Left lung (tissue), 10 donors: Measurements from ENCODE around the gene PRSS38. TPM values are rescaled to one million over a fixed set of nuclear protein-coding genes. Genes with fewer than 3 reads are reported as not detected.

Source experiments
- ATAC-seq: fragments of 200-7000 bp; cut with Tn5 transposase; one replicate; pipeline ENCODE4 v1.9.1; 2020; ENCODE audit warnings: moderate library complexity
- DNase-seq, 4 donors: peaks; one replicate each; pipeline ENCODE4 v3.0.0-alpha.2; 2013 to 2020
- H3K27ac ChIP-seq, 2 donors: fragments of 200-600 bp; sonication (generic) in 1 of 2; one replicate each; pipeline versions ENCODE4 v1.5.0 to v1.8.0; 2020 to 2021
- H3K27me3 ChIP-seq, 2 donors: fragments of 200-600 bp; sonication (generic) in 1 of 2; one replicate each; pipeline versions ENCODE4 v1.5.0 to v1.8.0; 2020 to 2021
- H3K36me3 ChIP-seq, 2 donors: fragments of 200-600 bp; sonication (generic) in 1 of 2; one replicate each; pipeline versions ENCODE4 v1.5.0 to v1.8.0; 2020 to 2021
- H3K4me1 ChIP-seq, 2 donors: fragments of 200-600 bp; one replicate each; pipeline ENCODE4 v1.8.0; 2021
- H3K4me3 ChIP-seq, 2 donors: fragments of 200-600 bp; sonication (generic) in 1 of 2; one replicate each; pipeline versions ENCODE4 v1.5.0 to v1.8.0; 2020 to 2021; ENCODE audit warnings: mild to moderate bottlenecking in 1 of 2
- H3K9me3 ChIP-seq, 2 donors: fragments of 200-600 bp; sonication (generic) in 1 of 2; one replicate each; pipeline versions ENCODE4 v1.5.0 to v1.8.0; 2020 to 2021
- CTCF ChIP-seq, 2 donors: fragments of 200-600 bp; sonication (generic) in 1 of 2; IDR thresholded peaks; one replicate each; pipeline versions ENCODE4 v1.5.0 to v1.8.0; 2021; ENCODE audit warnings: antibody characterized with exemption in 2 of 2
- intact Hi-C, 2 donors: fragments of 100-400 bp; cut with DNase I; formaldehyde crosslinking; loops; one replicate each; pipeline versions ENCODE4 v1.11.2 to v1.14.2; 2022
- polyA plus RNA-seq, 6 donors: library from polyadenylated mRNA; unstranded; fragments of 120-200 nt; gene quantifications; one replicate each; pipeline ENCODE4 v1.2.1, GENCODE V29; 2013; ENCODE audit not compliant: insufficient read length in 6 of 6
- total RNA-seq, 2 donors: library from RNA; stranded (reverse); fragmentation: NEBNext Ultra II Directional; extraction: Animal tissue kit (Norgen Biotek cat#: 25700); gene quantifications; one replicate each; pipeline ENCODE4 v1.2.1, GENCODE V29; 2021
- donor health status: DM: no; HTN: yes; CAD: no.
- donor health status: DM: no; HTN: no; CAD: no.

The PRSS38 gene
- total and polyA plus RNA-seq, 8 donors, result not detected

- intact Hi-C loops, result no loop called here
- ATAC-seq, result peak; percentile 82
- H3K27me3 ChIP-seq, result peaks cover 0 to 37% of the 10 kb centered on the region in 2 donors
Observed at GRCh38 chr1:227788271-227789083, 27.0 kb upstream of the PRSS38 start.

GRCh38 chr1:227789084-227790033 lies 26.1 kb upstream of the PRSS38 start:
- H3K27me3 ChIP-seq, result peaks cover 0 to 41% of the 10 kb centered on the region in 2 donors
- ATAC-seq, result no peak
- no peak overlapping the region for H3K27ac ChIP-seq
- H3K36me3 ChIP-seq, result no peaks in the 10 kb centered on the region
- TF ChIP-seq CTCF (IDR thresholded peaks at IDR 0.05), result no peak
- peak overlapping the region in 1 of 2 donors; percentile 68 for H3K4me3 ChIP-seq
- DNase-seq, result peak in 1 of 4 donors; percentile 67
- H3K4me1 ChIP-seq, result peaks cover 12 to 17% of the 10 kb centered on the region in 2 donors
- H3K9me3 ChIP-seq, result no peaks in the 10 kb centered on the region
- intact Hi-C loops, result no loop called here

More at GRCh38 chr1:227788271-227789083, 27.0 kb upstream of the PRSS38 start:
- Histone ChIP-seq H3K27ac (no peak overlapping the region), H3K4me1 (peaks cover 12 to 14% of the 10 kb centered on the region in 2 donors), H3K36me3 (no peaks in the 10 kb centered on the region), H3K4me3 (peak overlapping the region; percentile 48 to 68), H3K9me3 (no peaks in the 10 kb centered on the region)
- peak in 3 of 4 donors; percentile 75 to 94 (median 89) for DNase-seq
- no peak for TF ChIP-seq CTCF (IDR thresholded peaks at IDR 0.05)

GRCh38 chr1:227790034-227790400 lies 25.5 kb upstream of the PRSS38 start:
- no peak for TF ChIP-seq CTCF (IDR thresholded peaks at IDR 0.05)
- Histone ChIP-seq H3K36me3 (no peaks in the 10 kb centered on the region), H3K27ac (no peak overlapping the region), H3K27me3 (peaks cover 0 to 47% of the 10 kb centered on the region in 2 donors), H3K9me3 (no peaks in the 10 kb centered on the region), H3K4me1 (peaks cover 12 to 20% of the 10 kb centered on the region in 2 donors), H3K4me3 (no peak overlapping the region)
- DNase-seq (no peak), ATAC-seq (no peak)
- intact Hi-C loops, result no loop called here

- Histone ChIP-seq H3K4me3 (no peak overlapping the region), H3K27ac (no peak overlapping the region), H3K36me3 (no peaks in the 10 kb centered on the region), H3K4me1 (peaks cover 12 to 20% of the 10 kb centered on the region in 2 donors), H3K9me3 (no peaks in the 10 kb centered on the region), H3K27me3 (peaks cover 0 to 42% of the 10 kb centered on the region in 2 donors)
- intact Hi-C loops, result no loop called here
- no peak for DNase-seq
- no peak for TF ChIP-seq CTCF (IDR thresholded peaks at IDR 0.05)
- ATAC-seq, result no peak
Observed at GRCh38 chr1:227790868-227791267, 24.6 kb upstream of the PRSS38 start.
